Fibroblast of lung (primary cell): Measurements from ENCODE around the gene ATP2B2.

Source experiments
- EZH2 ChIP-seq: IDR thresholded peaks from 2 replicates; pipeline ENCODE4 v1.5.1; 2012; ENCODE audit warnings: low read length, control low read depth, mild to moderate bottlenecking; ENCODE audit errors: missing control alignments
- TF ChIP-seq, protein P1 (sequence below), 2 donors: IDR thresholded peaks in 1 of 2; conservative IDR thresholded peaks in 1 of 2; 1 replicate in 1 of 2; 2 replicates in 1 of 2; pipeline ENCODE4 v1.5.1; 2011 to 2012; ENCODE audit warnings: low read length in 2 of 2, control low read depth in 1 of 2, inconsistent platforms in 1 of 2, low read depth in 1 of 2, mild to moderate bottlenecking in 1 of 2

DNA sequence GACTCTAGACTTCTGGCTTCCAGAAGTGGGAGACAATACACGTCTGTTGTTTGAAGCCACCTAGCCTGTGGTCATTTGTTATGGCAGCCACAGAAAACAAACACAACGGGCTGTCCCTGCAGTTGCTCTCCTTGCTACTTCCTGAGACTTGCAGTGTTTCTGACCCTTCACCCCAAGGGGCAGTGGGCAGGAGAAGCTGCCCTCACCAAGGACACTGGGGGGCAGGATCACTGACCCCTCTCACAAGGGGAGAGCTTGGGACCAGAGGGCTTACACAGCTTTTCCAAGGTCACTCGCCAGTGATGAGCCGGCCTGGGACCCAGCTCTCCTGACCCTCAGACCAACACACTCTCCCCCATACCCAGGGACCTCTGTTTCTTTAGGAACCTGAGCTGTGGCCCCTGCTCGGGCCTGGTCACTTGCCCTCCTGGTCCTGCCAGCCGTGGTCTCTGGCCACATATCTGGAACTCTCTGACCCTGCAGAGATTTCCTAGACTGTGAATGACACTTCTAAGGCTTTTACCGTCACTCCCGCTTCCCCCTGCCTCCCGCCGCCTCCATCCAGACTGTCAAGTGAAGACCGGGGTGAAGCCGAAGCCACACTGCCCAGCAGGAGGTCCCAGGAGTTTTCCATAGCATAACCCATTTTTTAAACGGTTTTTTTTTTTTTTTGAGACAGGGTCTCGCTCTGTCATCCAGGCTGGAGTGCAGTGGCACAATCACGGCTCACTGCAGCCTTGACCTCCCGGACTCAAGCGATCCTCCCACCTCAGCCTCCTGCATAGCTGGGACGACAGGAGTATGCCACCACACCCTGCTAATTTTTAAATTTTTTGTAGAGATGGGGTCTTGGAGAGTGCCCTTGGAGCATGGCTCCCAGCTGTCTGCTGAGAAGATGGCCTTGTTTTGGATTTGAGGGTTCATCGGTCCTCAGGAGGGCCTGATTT lies 4.4 kb downstream of the ATP2B2 start:
- TF ChIP-seq, protein P1, sequence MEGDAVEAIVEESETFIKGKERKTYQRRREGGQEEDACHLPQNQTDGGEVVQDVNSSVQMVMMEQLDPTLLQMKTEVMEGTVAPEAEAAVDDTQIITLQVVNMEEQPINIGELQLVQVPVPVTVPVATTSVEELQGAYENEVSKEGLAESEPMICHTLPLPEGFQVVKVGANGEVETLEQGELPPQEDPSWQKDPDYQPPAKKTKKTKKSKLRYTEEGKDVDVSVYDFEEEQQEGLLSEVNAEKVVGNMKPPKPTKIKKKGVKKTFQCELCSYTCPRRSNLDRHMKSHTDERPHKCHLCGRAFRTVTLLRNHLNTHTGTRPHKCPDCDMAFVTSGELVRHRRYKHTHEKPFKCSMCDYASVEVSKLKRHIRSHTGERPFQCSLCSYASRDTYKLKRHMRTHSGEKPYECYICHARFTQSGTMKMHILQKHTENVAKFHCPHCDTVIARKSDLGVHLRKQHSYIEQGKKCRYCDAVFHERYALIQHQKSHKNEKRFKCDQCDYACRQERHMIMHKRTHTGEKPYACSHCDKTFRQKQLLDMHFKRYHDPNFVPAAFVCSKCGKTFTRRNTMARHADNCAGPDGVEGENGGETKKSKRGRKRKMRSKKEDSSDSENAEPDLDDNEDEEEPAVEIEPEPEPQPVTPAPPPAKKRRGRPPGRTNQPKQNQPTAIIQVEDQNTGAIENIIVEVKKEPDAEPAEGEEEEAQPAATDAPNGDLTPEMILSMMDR (conservative IDR thresholded peaks at IDR 0.05 in 1 of 2, IDR thresholded peaks at IDR 0.05 in 1 of 2; ENCODE audit: low read depth in 1 of 2, low read length in 2 of 2): no peak
- TF ChIP-seq EZH2: no peak
